T follicular helper cell (primary cell): Measurements from ENCODE around the gene CDKN1C.

Source experiments
- DNase-seq: peaks from one replicate; pipeline ENCODE4 v3.0.0-alpha.2; 2020; ENCODE audit warnings: low read depth

The CDKN1C gene

DNA sequence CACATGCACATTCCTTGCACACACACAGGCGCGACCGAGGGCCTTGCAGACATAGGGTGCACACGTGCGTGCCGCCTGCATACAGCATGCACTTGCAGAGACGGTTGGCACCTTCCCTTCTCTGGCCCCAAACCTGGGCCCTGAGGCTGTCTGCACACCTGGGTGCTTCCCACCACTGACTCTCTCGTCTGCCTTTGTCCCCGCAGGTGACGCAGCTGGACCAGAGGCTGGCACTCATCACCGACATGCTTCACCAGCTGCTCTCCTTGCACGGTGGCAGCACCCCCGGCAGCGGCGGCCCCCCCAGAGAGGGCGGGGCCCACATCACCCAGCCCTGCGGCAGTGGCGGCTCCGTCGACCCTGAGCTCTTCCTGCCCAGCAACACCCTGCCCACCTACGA lies 38.0 kb downstream of the CDKN1C start:
- no peak for DNase-seq

- DNase-seq, result no peak
Observed at GRCh38 chr11:2846470-2846869, 39.1 kb downstream of the CDKN1C start.

- DNase-seq, result no peak
Observed at GRCh38 chr11:2846056-2846455, 39.5 kb downstream of the CDKN1C start.

- DNase-seq, result no peak
Observed at GRCh38 chr11:2844996-2845395, 40.6 kb downstream of the CDKN1C start.

DNA sequence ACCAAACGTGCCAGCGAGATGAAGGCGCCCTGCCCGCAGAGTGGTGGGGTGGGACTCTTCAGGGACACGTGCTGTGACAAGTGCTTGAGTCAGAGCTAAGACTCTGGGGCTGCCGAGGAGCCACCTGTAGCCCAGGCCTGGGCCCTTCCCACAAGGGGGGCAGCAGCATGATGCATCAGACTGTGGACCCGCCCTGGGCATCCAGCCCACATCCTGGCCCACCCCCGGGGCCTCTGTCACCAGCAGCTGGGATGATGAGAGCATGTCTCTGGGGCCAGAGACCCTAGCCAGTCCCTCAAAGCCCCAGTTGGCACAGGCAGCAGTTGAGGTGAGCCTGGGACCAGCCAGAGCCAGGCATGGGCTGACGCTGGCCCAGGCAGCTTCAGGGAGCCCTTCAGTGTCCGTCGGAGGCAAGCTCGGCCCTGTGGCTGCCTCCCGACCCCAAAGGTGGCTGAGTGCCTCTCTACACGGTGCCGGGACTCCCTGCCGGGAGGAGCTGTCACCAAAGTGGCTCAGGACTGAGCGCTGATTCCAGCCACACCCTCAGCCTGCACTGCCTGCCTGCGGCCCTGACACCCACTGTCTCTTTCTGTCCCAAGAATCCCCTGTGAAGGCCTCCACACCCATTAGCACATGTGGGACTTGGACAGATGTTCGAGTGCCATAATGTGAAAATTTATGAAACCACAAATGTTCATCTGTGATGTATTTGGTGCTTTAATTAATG lies 41.3 kb downstream of the CDKN1C start:
- no peak for DNase-seq

DNA sequence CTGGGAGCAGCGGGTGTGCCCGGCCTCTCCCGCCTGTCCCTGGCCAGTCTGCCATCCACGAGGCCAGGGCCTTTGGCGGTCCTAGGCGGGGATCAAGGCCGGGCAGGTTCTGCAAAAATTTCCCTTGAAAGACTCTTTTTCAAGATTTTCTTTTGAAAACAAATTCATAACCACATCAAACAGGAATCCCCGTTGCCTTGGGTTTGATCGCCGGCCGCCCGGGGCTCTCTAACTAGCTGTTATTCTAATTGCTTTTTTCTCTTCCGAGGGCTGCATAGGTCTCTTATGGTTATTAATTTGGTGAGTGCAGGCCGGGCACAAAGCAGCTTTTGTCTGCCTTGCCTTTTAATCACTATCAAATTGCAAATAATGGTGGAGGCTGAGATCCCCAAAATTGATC lies 42.0 kb downstream of the CDKN1C start:
- DNase-seq, result no peak

DNA sequence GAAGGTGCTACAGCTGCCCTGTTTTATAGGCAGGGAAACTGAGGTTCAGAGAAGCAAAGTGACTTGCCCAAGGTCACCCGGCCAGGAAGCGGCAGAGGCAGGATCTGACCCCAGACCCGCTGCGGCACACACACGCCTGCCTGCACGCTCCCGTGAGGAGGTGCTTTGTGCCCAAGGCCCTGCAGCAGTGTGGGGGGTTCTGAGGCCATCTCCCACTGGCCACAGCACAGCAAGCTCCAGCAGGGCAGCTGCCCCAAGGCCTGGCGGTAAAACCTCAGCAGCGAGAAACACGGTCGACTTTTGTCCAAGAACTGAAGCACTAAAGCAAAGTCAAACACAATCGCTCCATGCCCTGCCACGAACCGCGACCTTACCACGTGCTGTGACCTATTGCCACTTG lies 42.7 kb downstream of the CDKN1C start:
- DNase-seq, result no peak

- DNase-seq, result no peak
Observed at GRCh38 chr11:2841411-2842190, 44.0 kb downstream of the CDKN1C start.

GRCh38 chr11:2839395-2839943 lies 46.1 kb downstream of the CDKN1C start:
- no peak for DNase-seq

DNA sequence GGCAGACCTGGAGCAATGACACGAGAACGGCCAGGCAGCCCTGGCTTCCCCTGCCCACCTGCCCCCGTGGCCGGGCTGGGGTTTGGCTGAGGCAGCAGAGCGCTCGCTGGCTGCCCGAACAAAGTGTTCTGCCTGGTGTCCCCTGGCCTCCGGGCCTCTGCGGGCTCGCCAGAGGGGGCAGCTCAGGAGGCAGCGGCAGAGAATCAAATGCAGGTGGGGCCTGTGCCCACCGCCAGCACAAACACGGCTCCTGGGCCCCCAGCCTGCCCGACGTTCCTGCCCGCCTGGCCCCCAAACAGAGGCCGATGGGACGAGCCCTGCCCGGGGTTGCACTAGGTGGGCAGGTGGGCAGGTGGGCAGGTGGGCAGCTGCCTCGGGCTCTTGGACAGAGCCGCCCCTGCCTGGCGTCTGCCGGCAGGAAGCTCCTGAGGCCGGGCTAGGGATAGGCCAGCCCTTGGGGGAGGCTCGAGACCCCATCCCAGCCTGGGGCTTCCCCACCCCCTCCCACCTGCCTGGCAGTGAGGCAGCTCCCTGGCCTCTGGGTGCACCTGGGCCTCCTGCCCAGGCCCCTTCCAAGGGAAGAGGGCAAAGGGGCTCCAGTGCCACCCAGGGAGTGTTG lies 46.8 kb downstream of the CDKN1C start:
- DNase-seq, result no peak

GRCh38 chr11:2838091-2838490 lies 47.5 kb downstream of the CDKN1C start:
- DNase-seq, result no peak

GRCh38 chr11:2837651-2838050 lies 47.9 kb downstream of the CDKN1C start:
- DNase-seq, result no peak

DNA sequence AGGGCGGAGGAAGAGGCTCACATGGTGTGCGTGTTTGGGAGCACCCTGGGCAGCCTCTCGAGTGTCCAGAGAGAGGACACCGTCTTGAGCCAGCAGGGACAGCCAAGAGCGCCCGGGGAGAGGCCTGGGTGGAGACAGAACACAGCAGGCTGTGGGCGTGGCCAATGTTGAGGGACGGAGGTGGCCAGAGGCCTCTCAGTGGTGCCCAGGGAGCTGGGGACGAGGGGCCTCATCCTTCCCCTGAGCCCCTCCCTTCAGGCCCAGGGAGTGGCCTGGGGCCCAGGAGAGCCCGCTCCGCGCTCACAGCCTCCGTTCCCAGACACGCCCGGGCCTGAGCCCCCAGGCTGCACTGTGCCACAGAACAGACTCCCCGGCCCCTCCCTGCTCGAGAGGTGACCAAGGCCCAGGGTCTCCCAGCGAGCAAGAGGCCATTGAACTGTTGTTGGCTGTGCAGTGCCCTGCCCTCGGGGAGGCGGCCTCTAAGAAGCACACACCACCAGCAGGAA lies 48.4 kb downstream of the CDKN1C start:
- no peak for DNase-seq

- no peak for DNase-seq
Observed at GRCh38 chr11:2836315-2837095, 49.1 kb downstream of the CDKN1C start.

DNA sequence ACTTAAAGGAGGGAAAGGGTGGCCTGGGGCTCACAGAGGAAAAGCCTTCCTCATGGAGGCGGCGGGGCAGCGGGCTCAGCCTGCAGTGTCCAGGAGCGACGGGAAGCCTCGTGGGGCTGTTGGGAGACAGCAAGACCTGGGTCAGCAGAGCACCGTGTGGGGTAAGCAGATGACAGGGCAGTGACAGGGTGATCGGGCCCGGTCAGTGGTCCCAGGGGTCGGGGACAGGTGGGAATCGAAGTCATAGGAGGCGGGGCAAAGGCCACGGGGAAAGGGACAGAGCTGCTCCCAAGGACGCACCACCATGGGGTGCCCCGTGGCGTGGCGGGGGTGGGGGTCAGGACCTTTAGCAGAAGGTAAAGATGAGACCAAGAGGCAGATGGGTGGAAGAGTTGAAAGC lies 49.8 kb downstream of the CDKN1C start:
- DNase-seq, result no peak

GRCh38 chr11:2835296-2835695 lies 50.3 kb downstream of the CDKN1C start:
- DNase-seq, result no peak

- DNase-seq, result no peak
Observed at GRCh38 chr11:2834503-2835273, 50.9 kb downstream of the CDKN1C start.

GRCh38 chr11:2833716-2834502 lies 51.7 kb downstream of the CDKN1C start:
- DNase-seq, result no peak
